ENCODE measurements around the gene S100A2.

GRCh38 chr1:153568367-153569099 is 2.9 kb upstream of the S100A2 start:
- TF ChIP-seq CTCF (IDR thresholded peaks at IDR 0.05) (peak; percentile 95 to 98 (median 96)), POLR2A (IDR thresholded peaks at IDR 0.05) (no peak)

Data from right lobe of liver (tissue), 4 donors.